ENCODE data around the gene TLE5. TPM values are rescaled to one million over a fixed set of nuclear protein-coding genes. Genes with fewer than 3 reads are reported as not detected.
A peak's percentile ranks its signal among the peaks of the same experiment; 100 is the strongest.

Gene TLE5
- total RNA-seq, 6 donors from 2014 or later, result 324 to 781 (median 471) TPM

GRCh38 chr19:3033595-3034405 lies 28.5 kb downstream of the TLE5 start:
- Histone ChIP-seq H3K36me3 (no peaks in the 10 kb centered on the region), H3K9me3 (no peaks in the 10 kb centered on the region), H3K27me3 (no peaks in the 10 kb centered on the region), H3K27ac (peak overlapping the region in 3 of 4 donors; percentile 91 to 94 (median 93)), H3K4me1 (peaks cover 17 to 30% (median 25%) of the 10 kb centered on the region in 4 donors), H3K4me3 (no peak overlapping the region)
- no peak for TF ChIP-seq CTCF (IDR thresholded peaks at IDR 0.05)
- no peak for TF ChIP-seq POLR2AphosphoS5 (IDR thresholded peaks at IDR 0.05)
- TF ChIP-seq EP300 (IDR thresholded peaks at IDR 0.05), result no peak
- TF ChIP-seq POLR2A (IDR thresholded peaks at IDR 0.05), result no peak
- DNase-seq, result no peak
- WGBS, 2 donors, result 82 to 91% methylated on average over 11 of the region's 11 CpGs
- no peak for ATAC-seq (ENCODE audit: low FRiP score in 2 of 2)

- TF ChIP-seq POLR2A (IDR thresholded peaks at IDR 0.05) (no peak), POLR2AphosphoS5 (IDR thresholded peaks at IDR 0.05) (no peak), CTCF (IDR thresholded peaks at IDR 0.05) (no peak), EP300 (IDR thresholded peaks at IDR 0.05) (no peak)
- Histone ChIP-seq H3K27me3 (no peaks in the 10 kb centered on the region), H3K27ac (no peak overlapping the region), H3K4me1 (peaks cover 21 to 33% (median 30%) of the 10 kb centered on the region in 4 donors), H3K4me3 (no peak overlapping the region), H3K9me3 (no peaks in the 10 kb centered on the region), H3K36me3 (peaks cover 0 to 4% (median 0%) of the 10 kb centered on the region in 4 donors)
- ATAC-seq (ENCODE audit: low FRiP score in 2 of 2) (no peak), DNase-seq (no peak)
- 80 to 87% methylated on average over 5 of the region's 5 CpGs for WGBS, 2 donors
These were observed 30.8 kb downstream of the TLE5 start for GRCh38 chr19:3031607-3031867.

GRCh38 chr19:3029065-3029923 lies 33.0 kb downstream of the TLE5 start, which contains the start of gene TLE2:
TLE2 (minus strand) TSS chr19:3029280; CDS start chr19:3028904, 376 bp downstream.
- Histone ChIP-seq H3K4me3 (peak within 1 kb of the TSS; percentile 69 to 75 (median 72)), H3K27ac (peak within 1 kb of the TSS; percentile 64 to 87 (median 76)), H3K9me3 (no peaks in the 10 kb centered on the region), H3K4me1 (peaks cover 14 to 27% (median 21%) of the 10 kb centered on the region in 4 donors), H3K36me3 (peaks cover 0 to 4% (median 0%) of the 10 kb centered on the region in 4 donors), H3K27me3 (no peaks in the 10 kb centered on the region)
- DNase-seq (peak in 1 of 2 donors; percentile 82), ATAC-seq (ENCODE audit: low FRiP score in 2 of 2) (peak in 1 of 2 donors; percentile 53)
- 13% methylated on average over 16 of the region's 85 CpGs; no CpG with 5 or more reads in 1 of the 2 donors for WGBS, 2 donors
- TF ChIP-seq POLR2A (IDR thresholded peaks at IDR 0.05) (no peak), POLR2AphosphoS5 (IDR thresholded peaks at IDR 0.05) (no peak), EP300 (IDR thresholded peaks at IDR 0.05) (no peak), CTCF (IDR thresholded peaks at IDR 0.05) (no peak)

GRCh38 chr19:3028305-3029064 lies 33.8 kb downstream of the TLE5 start:
- H3K36me3 ChIP-seq, result peaks cover 0 to 4% (median 0%) of the 10 kb centered on the region in 4 donors
- TF ChIP-seq CTCF (IDR thresholded peaks at IDR 0.05), result no peak
- TF ChIP-seq EP300 (IDR thresholded peaks at IDR 0.05), result no peak
- TF ChIP-seq POLR2A (IDR thresholded peaks at IDR 0.05), result no peak
- no peak for TF ChIP-seq POLR2AphosphoS5 (IDR thresholded peaks at IDR 0.05)
- peaks cover 13 to 22% (median 19%) of the 10 kb centered on the region in 4 donors for H3K4me1 ChIP-seq
- peak overlapping the region; percentile 64 to 87 (median 76) for H3K27ac ChIP-seq
- peak overlapping the region; percentile 69 to 75 (median 72) for H3K4me3 ChIP-seq
- ATAC-seq (ENCODE audit: low FRiP score in 2 of 2), result peak; percentile 11 to 25
- WGBS, 2 donors, result 2 to 8% methylated on average over 8 to 16 of the region's 40 CpGs
- H3K27me3 ChIP-seq, result no peaks in the 10 kb centered on the region
- no peaks in the 10 kb centered on the region for H3K9me3 ChIP-seq
- DNase-seq, result peak in 1 of 2 donors; percentile 86

All from upper lobe of left lung (tissue), 6 donors.